Endothelial cell of umbilical vein (primary cell): Measurements from ENCODE around the gene HCRT. TPM values are rescaled to one million over a fixed set of nuclear protein-coding genes. Genes with fewer than 3 reads are reported as not detected.

Experiments used
- BruUV-seq: library from RNA; stranded (reverse); fragments of 400-500 nt; replicated peaks from 2 replicates; lab custom pipeline; 2021; lab: Mats Ljungman, UMichigan
- CTCF ChIA-PET: fragments of 300-600, 350-600 bp; sonication (Branson Sonifier 250); formaldehyde crosslinking; loops from one replicate; lab custom pipeline; 2021; ENCODE audit warnings: antibody characterized with exemption, inconsistent platforms; lab: Charles Lee
- POLR2A ChIA-PET: fragments of 300-600, 350-600 bp; sonication (Branson Sonifier 250); formaldehyde crosslinking; loops from one replicate; lab custom pipeline; 2021; ENCODE audit warnings: antibody characterized with exemption, inconsistent platforms; lab: Charles Lee
- DNase-seq: peaks from one replicate; pipeline ENCODE4 v3.0.0-alpha.2; 2011; ENCODE audit warnings: low read depth, low spot score
- FAIRE-seq: peaks from 2 replicates; lab custom pipeline; 2011; peaks lifted over from hg19 to GRCh38; lab: Jason Lieb, UNC
- H2AFZ ChIP-seq: 2 replicates; pipeline ENCODE4 v1.6.0; 2012; ENCODE audit warnings: low read depth, low read length, control low read depth, inconsistent platforms
- H3K27ac ChIP-seq: 2 replicates; pipeline ENCODE4 v1.5.1; 2011; ENCODE audit warnings: low read depth, mild to moderate bottlenecking, control low read depth, low read length, moderate library complexity; ENCODE audit not compliant: insufficient read depth
- H3K27me3 ChIP-seq, 2 experiments: 2 replicates each; pipeline versions ENCODE4 v1.6.0 to v1.6.1; 2011; ENCODE audit warnings: low read length in 2 of 2, mixed read lengths in 1 of 2; ENCODE audit not compliant: control insufficient read depth in 2 of 2, insufficient read depth in 2 of 2
- H3K36me3 ChIP-seq, 2 experiments: 2 replicates in 1 of 2; 3 replicates in 1 of 2; pipeline ENCODE4 v1.5.1; 2011; ENCODE audit warnings: low read length in 2 of 2, mild to moderate bottlenecking in 1 of 2, moderate library complexity in 1 of 2; ENCODE audit not compliant: control insufficient read depth in 2 of 2, insufficient read depth in 2 of 2; ENCODE audit errors: extremely low read depth in 1 of 2
- H3K4me1 ChIP-seq: 3 replicates; pipeline ENCODE4 v1.5.1; 2011; ENCODE audit warnings: mild to moderate bottlenecking, low read length; ENCODE audit not compliant: control insufficient read depth, insufficient read depth; ENCODE audit errors: extremely low read depth
- H3K4me2 ChIP-seq: 2 replicates; pipeline ENCODE4 v1.6.1; 2011; ENCODE audit warnings: low read length, control low read depth, mixed read lengths; ENCODE audit not compliant: insufficient read depth
- H3K4me3 ChIP-seq, 3 experiments: fragments of 200-600 bp in 1 of 3; sonication (generic), shearing (Covaris generic) in 1 of 3; replicated peaks in 1 of 3; 2 replicates each; pipeline ENCODE4 v1.5.1; 2011 to 2016; ENCODE audit warnings: control low read depth in 3 of 3, low read length in 3 of 3, mild to moderate bottlenecking in 2 of 3, inconsistent platforms in 1 of 3, low read depth in 1 of 3, moderate library complexity in 1 of 3; ENCODE audit not compliant: insufficient read depth in 1 of 3
- H3K79me2 ChIP-seq: 2 replicates; pipeline ENCODE4 v1.6.0; 2012; ENCODE audit warnings: low read length, inconsistent platforms; ENCODE audit not compliant: control insufficient read depth, insufficient read depth
- H3K9ac ChIP-seq: replicated peaks from 2 replicates; pipeline ENCODE3; 2011; ENCODE audit warnings: low read length, control low read depth; ENCODE audit not compliant: insufficient read depth; ENCODE audit errors: extremely low read depth
- H3K9me1 ChIP-seq: replicated peaks from 3 replicates; pipeline ENCODE4 v1.6.0; 2011; ENCODE audit warnings: mild to moderate bottlenecking, low read length; ENCODE audit not compliant: control insufficient read depth, insufficient read depth; ENCODE audit errors: extremely low read depth
- H3K9me3 ChIP-seq: replicated peaks from 2 replicates; pipeline ENCODE4 v1.5.1; 2012; ENCODE audit warnings: low read length, inconsistent platforms; ENCODE audit not compliant: control insufficient read depth, insufficient read depth
- H4K20me1 ChIP-seq: replicated peaks from 2 replicates; pipeline ENCODE3; 2011; ENCODE audit warnings: mild to moderate bottlenecking, low read length; ENCODE audit not compliant: control insufficient read depth, insufficient read depth; ENCODE audit errors: extremely low read depth
- CTCF ChIP-seq, 2 donors: IDR thresholded peaks; 1 replicate in 1 of 2; 2 replicates in 1 of 2; pipeline ENCODE4 v1.5.1; 2011; ENCODE audit warnings: low read length in 2 of 2, mild to moderate bottlenecking in 2 of 2, moderate library complexity in 2 of 2, control low read depth in 1 of 2, inconsistent platforms in 1 of 2, low read depth in 1 of 2; ENCODE audit not compliant: insufficient read depth in 1 of 2; ENCODE audit errors: extremely low read depth in 1 of 2
- EZH2 ChIP-seq: IDR thresholded peaks from 2 replicates; pipeline ENCODE4 v1.6.1; 2012; ENCODE audit warnings: borderline replicate concordance, low read depth, mild to moderate bottlenecking, moderate library complexity, low read length, inconsistent platforms; ENCODE audit not compliant: severe bottlenecking
- FOS ChIP-seq: IDR thresholded peaks from 2 replicates; pipeline ENCODE4 v1.6.1; 2011; ENCODE audit warnings: mild to moderate bottlenecking, low read length, moderate library complexity, borderline replicate concordance; ENCODE audit not compliant: insufficient read depth
- GATA2 ChIP-seq: IDR thresholded peaks from 2 replicates; pipeline ENCODE4 v1.7.0; 2011; ENCODE audit warnings: low read depth, mild to moderate bottlenecking, moderate library complexity, mixed read lengths, low read length; ENCODE audit not compliant: insufficient read length, insufficient read depth
- JUN ChIP-seq: IDR thresholded peaks from 2 replicates; pipeline ENCODE4 v1.6.1; 2011; ENCODE audit warnings: borderline replicate concordance, low read depth; ENCODE audit not compliant: insufficient read length, insufficient read depth
- MAX ChIP-seq: IDR thresholded peaks from 2 replicates; pipeline ENCODE4 v1.6.1; 2011; ENCODE audit not compliant: insufficient read depth, insufficient read length
- MYC ChIP-seq: IDR thresholded peaks from one replicate; pipeline ENCODE4 v1.6.1; 2011; ENCODE audit warnings: mild to moderate bottlenecking, low read depth, low read length
- POLR2A ChIP-seq: IDR thresholded peaks from 2 replicates; pipeline ENCODE4 v1.6.1; 2012; ENCODE audit warnings: low read depth, mild to moderate bottlenecking, control low read depth, low read length
- POLR2AphosphoS5 ChIP-seq: IDR thresholded peaks from 2 replicates; pipeline ENCODE4 v1.6.1; 2012; ENCODE audit warnings: low read depth, mild to moderate bottlenecking, control low read depth, low read length, moderate library complexity; ENCODE audit not compliant: insufficient read depth
- dilution Hi-C: fragments of 300-500 bp; cut with MboI; formaldehyde crosslinking; loops from one replicate; pipeline ENCODE4 v1.15.0; 2019; ENCODE audit warnings: low sequenced_read_pairs; ENCODE audit not compliant: extremely low pct_ligation_motif_present
- intact Hi-C: fragments of 100-400 bp; cut with micrococcal nuclease; formaldehyde crosslinking; loops from one replicate; pipeline ENCODE4 v1.10.0; 2022
- polyA plus RNA-seq, 4 experiments: library from polyadenylated mRNA; depleted of rRNA in 3 of 4; stranded (reverse) in 3 of 4; unstranded in 1 of 4; fragments of >200 nt; gene quantifications; 2 replicates each; pipeline versions ENCODE4 v1.2.1 to v1.2.3, GENCODE V29; 2011 to 2012; ENCODE audit warnings: missing spikeins in 1 of 4
- total RNA-seq: library from RNA; stranded (reverse); gene quantifications from 2 replicates; pipeline ENCODE4 v1.2.3, GENCODE V29; 2021

HCRT gene
- total and polyA plus RNA-seq, 2 donors (not counting 3 experiments of a cell fraction or from before 2014, with no cell fraction given) = not detected

- no peak overlapping the region for H3K4me2 ChIP-seq
- no peaks in the 10 kb centered on the region for H3K4me1 ChIP-seq
- no peaks in the 10 kb centered on the region for H3K79me2 ChIP-seq
- ChIA-PET CTCF (no interaction called here), POLR2A (no interaction called here)
- no peak overlapping the region for H3K9ac ChIP-seq
- BruUV-seq = no TSS peak
- no peaks in the 10 kb centered on the region for H3K9me1 ChIP-seq
- H3K9me3 ChIP-seq = no peaks in the 10 kb centered on the region
- peaks cover 12 to 13% of the 10 kb centered on the region in 2 experiments for H3K27me3 ChIP-seq
- intact Hi-C loops = no loop called here
- H3K36me3 ChIP-seq = no peaks in the 10 kb centered on the region
- no peak overlapping the region for H3K4me3 ChIP-seq
- no peak overlapping the region for H3K27ac ChIP-seq
- FAIRE-seq (no peak), DNase-seq (no peak)
- TF ChIP-seq JUN (no peak), POLR2AphosphoS5 (no peak), FOS (no peak), POLR2A (no peak), GATA2 (no peak), EZH2 (no peak), CTCF (IDR thresholded peaks at IDR 0.05; ENCODE audit: extremely low read depth in 1 of 2, insufficient read depth in 1 of 2, low read depth in 1 of 2, low read length in 2 of 2) (no peak), MAX (no peak), MYC (no peak)
- no peak overlapping the region for H2AFZ ChIP-seq
- no peaks in the 10 kb centered on the region for H4K20me1 ChIP-seq
- dilution Hi-C loops = no loop called here
These were observed 7.6 kb downstream of the HCRT start for GRCh38 chr17:42177684-42178083.
